Fibroblast of mammary gland (primary cell): ENCODE data around the gene PGRMC1.
A peak's percentile ranks its signal among the peaks of the same experiment; 100 is the strongest.
"Not testable (repeated sequence)": the region's sequence is repeated elsewhere in the genome, so short reads cannot be mapped to it uniquely, and the experiment has no call there.

Source experiments
- DNase-seq: peaks from one replicate; pipeline ENCODE4 v3.0.0-alpha.2; 2010; ENCODE audit warnings: low read depth
- H3K4me3 ChIP-seq: 2 replicates; pipeline ENCODE4 v1.5.1; 2011; ENCODE audit warnings: low read depth, mild to moderate bottlenecking, low read length, moderate library complexity; ENCODE audit not compliant: control insufficient read depth
- CTCF ChIP-seq: conservative IDR thresholded peaks from 2 replicates; pipeline ENCODE4 v1.5.1; 2011; ENCODE audit warnings: low read depth, low read length, inconsistent platforms; ENCODE audit not compliant: control insufficient read depth, insufficient read depth

The PGRMC1 gene

GRCh38 chrX:119190831-119191230 lies 45.3 kb upstream of the PGRMC1 start:
- no peak overlapping the region for H3K4me3 ChIP-seq
- DNase-seq = peak; percentile 85
- no peak for TF ChIP-seq CTCF

- peak; percentile 58 for DNase-seq
- H3K4me3 ChIP-seq = no peak overlapping the region
- peak; percentile 46 for TF ChIP-seq CTCF
Measured at GRCh38 chrX:119194621-119195020, 41.5 kb upstream of the PGRMC1 start.

GRCh38 chrX:119201570-119201969 lies 34.5 kb upstream of the PGRMC1 start:
- peak; percentile 47 for DNase-seq
- TF ChIP-seq CTCF = no peak
- no peak overlapping the region for H3K4me3 ChIP-seq

- no peak for DNase-seq
- no peak overlapping the region for H3K4me3 ChIP-seq
- no peak for TF ChIP-seq CTCF
Measured at GRCh38 chrX:119206203-119206602, 29.9 kb upstream of the PGRMC1 start.

GRCh38 chrX:119207483-119207882 lies 28.6 kb upstream of the PGRMC1 start:
- DNase-seq, H3K4me3 ChIP-seq: not testable (repeated sequence)

GRCh38 chrX:119208401-119209057 lies 27.6 kb upstream of the PGRMC1 start:
- no peak for TF ChIP-seq CTCF
- H3K4me3 ChIP-seq = no peak overlapping the region
- no peak for DNase-seq

- not testable (repeated sequence) for DNase-seq, H3K4me3 ChIP-seq
Measured at GRCh38 chrX:119210931-119211648, 25.0 kb upstream of the PGRMC1 start.

GRCh38 chrX:119211649-119212014 lies 24.5 kb upstream of the PGRMC1 start:
- no peak for DNase-seq
- no peak for TF ChIP-seq CTCF

More at GRCh38 chrX:119211649-119212014, 24.5 kb upstream of the PGRMC1 start:
- H3K4me3 ChIP-seq = no peak overlapping the region
